BE2C (cell line): ENCODE measurements around the gene CD8B.

Experiments used
- DNase-seq: peaks from one replicate; pipeline ENCODE4 v3.0.0-alpha.2; 2020
- H3K27me3 ChIP-seq: fragments of 250-450 bp; sonication (Bioruptor Pico); 2 replicates; pipeline ENCODE4 v1.5.1; 2020; ENCODE audit warnings: mild to moderate bottlenecking
- H3K36me3 ChIP-seq: fragments of 250-450 bp; sonication (Bioruptor Pico); 2 replicates; pipeline ENCODE4 v1.5.1; 2020; ENCODE audit warnings: mild to moderate bottlenecking
- H3K4me1 ChIP-seq: fragments of 250-450 bp; sonication (Bioruptor Pico); 2 replicates; pipeline ENCODE4 v1.5.1; 2020
- H3K4me3 ChIP-seq: 2 replicates; pipeline ENCODE4 v1.5.1; 2011; ENCODE audit warnings: low read depth, low read length
- H3K9me3 ChIP-seq: fragments of 250-450 bp; sonication (Bioruptor Pico); 2 replicates; pipeline ENCODE4 v1.5.1; 2020
- CTCF ChIP-seq: IDR thresholded peaks from 2 replicates; pipeline ENCODE4 v1.5.1; 2012; ENCODE audit warnings: mild to moderate bottlenecking, low read depth, low read length

Gene CD8B

GRCh38 chr2:86794861-86795260 is 66.8 kb downstream of the CD8B start:
- Histone ChIP-seq H3K27me3 (peaks cover 21% of the 10 kb centered on the region), H3K4me1 (no peaks in the 10 kb centered on the region), H3K4me3 (no peak overlapping the region), H3K36me3 (no peaks in the 10 kb centered on the region), H3K9me3 (no peaks in the 10 kb centered on the region)
- no peak for TF ChIP-seq CTCF
- no peak for DNase-seq

- H3K36me3 ChIP-seq: no peaks in the 10 kb centered on the region
- H3K27me3 ChIP-seq: peaks cover 32% of the 10 kb centered on the region
- no peaks in the 10 kb centered on the region for H3K9me3 ChIP-seq
- TF ChIP-seq CTCF: no peak
- no peak overlapping the region for H3K4me3 ChIP-seq
- no peak for DNase-seq
- H3K4me1 ChIP-seq: no peaks in the 10 kb centered on the region
These were observed 67.9 kb downstream of the CD8B start for GRCh38 chr2:86793752-86794151.

- no peaks in the 10 kb centered on the region for H3K9me3 ChIP-seq
- H3K4me1 ChIP-seq: no peaks in the 10 kb centered on the region
- no peak for DNase-seq
- no peak for TF ChIP-seq CTCF
- H3K36me3 ChIP-seq: no peaks in the 10 kb centered on the region
- H3K4me3 ChIP-seq: no peak overlapping the region
- peaks cover 34% of the 10 kb centered on the region for H3K27me3 ChIP-seq
These were observed 70.1 kb downstream of the CD8B start for GRCh38 chr2:86791573-86791972.

- Histone ChIP-seq H3K4me3 (no peak within 1 kb of the TSS), H3K4me1 (no peaks in the 10 kb centered on the region), H3K27me3 (peaks cover 34% of the 10 kb centered on the region), H3K36me3 (no peaks in the 10 kb centered on the region), H3K9me3 (no peaks in the 10 kb centered on the region)
- TF ChIP-seq CTCF: no peak
- no peak for DNase-seq
These were observed 70.8 kb downstream of the CD8B start, which contains the start of gene CD8A for GRCh38 chr2:86790676-86791572. CD8A (minus strand) TSS chr2:86790913; CDS start chr2:86790825, 88 bp downstream.

GRCh38 chr2:86790134-86790675 is 71.5 kb downstream of the CD8B start:
- H3K36me3 ChIP-seq: no peaks in the 10 kb centered on the region
- H3K4me3 ChIP-seq: no peak overlapping the region
- no peaks in the 10 kb centered on the region for H3K9me3 ChIP-seq
- DNase-seq: no peak
- no peak for TF ChIP-seq CTCF
- no peaks in the 10 kb centered on the region for H3K4me1 ChIP-seq
- H3K27me3 ChIP-seq: peaks cover 34% of the 10 kb centered on the region

- Histone ChIP-seq H3K36me3 (no peaks in the 10 kb centered on the region), H3K4me3 (no peak overlapping the region), H3K27me3 (peaks cover 34% of the 10 kb centered on the region), H3K9me3 (no peaks in the 10 kb centered on the region), H3K4me1 (no peaks in the 10 kb centered on the region)
- TF ChIP-seq CTCF: no peak
- no peak for DNase-seq
These were observed 72.0 kb downstream of the CD8B start for GRCh38 chr2:86789687-86790133.
